CD4-positive, alpha-beta T cell (primary cell): ENCODE data around the gene GHRHR. TPM values are rescaled to one million over a fixed set of nuclear protein-coding genes. Genes with fewer than 3 reads are reported as not detected.

Source experiments
- ATAC-seq: fragments of 200-7000 bp; cut with Tn5 transposase; one replicate; pipeline ENCODE4 v1.10.0; 2022; ENCODE audit warnings: mild to moderate bottlenecking; ENCODE audit not compliant: poor library complexity
- CTCF ChIA-PET: fragments of 350-600 bp; sonication (Branson Sonifier 250); formaldehyde crosslinking; loops from one replicate; lab custom pipeline; 2021; ENCODE audit warnings: antibody characterized with exemption, inconsistent platforms; lab: Charles Lee
- POLR2A ChIA-PET: fragments of 350-600 bp; sonication (Branson Sonifier 250); formaldehyde crosslinking; loops from one replicate; lab custom pipeline; 2021; ENCODE audit warnings: antibody characterized with exemption, inconsistent platforms; lab: Charles Lee
- DNase-seq, 14 experiments: peaks; one replicate each; pipeline ENCODE4 v3.0.0-alpha.2; 2013 to 2020; ENCODE audit warnings: mixed read lengths in 2 of 14
- H3K27ac ChIP-seq, 2 donors: one replicate each; pipeline versions ENCODE4 v1.5.1 to v1.7.0; 2013; ENCODE audit warnings: low read length in 2 of 2, low read depth in 1 of 2, mild to moderate bottlenecking in 1 of 2
- H3K27me3 ChIP-seq, 2 experiments: 1 replicate in 1 of 2; 2 replicates in 1 of 2; pipeline versions ENCODE4 v1.6.1 to v1.7.0; 2013; ENCODE audit warnings: low read length in 2 of 2, control low read depth in 1 of 2, mild to moderate bottlenecking in 1 of 2, moderate library complexity in 1 of 2; ENCODE audit not compliant: insufficient read depth in 2 of 2, control insufficient read depth in 1 of 2
- H3K36me3 ChIP-seq: one replicate; pipeline ENCODE4 v1.6.1; 2013; ENCODE audit warnings: low read length, control low read depth; ENCODE audit not compliant: insufficient read depth
- H3K4me1 ChIP-seq: one replicate; pipeline ENCODE4 v1.6.1; 2013; ENCODE audit warnings: low read length, control low read depth; ENCODE audit not compliant: insufficient read depth
- H3K4me3 ChIP-seq: one replicate; pipeline ENCODE4 v1.5.1; 2013; ENCODE audit warnings: mild to moderate bottlenecking, low read length, moderate library complexity
- H3K9me3 ChIP-seq, 2 experiments: 1 replicate in 1 of 2; 2 replicates in 1 of 2; pipeline versions ENCODE4 v1.6.1 to v1.7.0; 2013; ENCODE audit warnings: low read length in 2 of 2, mild to moderate bottlenecking in 2 of 2, control low read depth in 1 of 2, moderate library complexity in 1 of 2; ENCODE audit not compliant: control insufficient read depth in 1 of 2, insufficient read depth in 1 of 2
- H3K27ac Mint-ChIP-seq: one replicate; pipeline ENCODE4 v1.8.0; 2020; ENCODE audit warnings: mixed read lengths
- H3K27me3 Mint-ChIP-seq: one replicate; pipeline ENCODE4 v1.8.0; 2021; ENCODE audit warnings: mixed read lengths
- H3K36me3 Mint-ChIP-seq: one replicate; pipeline ENCODE4 v1.8.0; 2021; ENCODE audit warnings: low read depth, mixed read lengths
- H3K4me1 Mint-ChIP-seq: one replicate; pipeline ENCODE4 v1.8.0; 2021; ENCODE audit warnings: low read depth, mixed read lengths
- H3K4me3 Mint-ChIP-seq: one replicate; pipeline ENCODE4 v1.8.0; 2020; ENCODE audit warnings: mild to moderate bottlenecking, mixed read lengths
- H3K9me3 Mint-ChIP-seq: one replicate; pipeline ENCODE4 v1.8.0; 2020; ENCODE audit warnings: mixed read lengths
- CTCF ChIP-seq: fragments of 200-600 bp; IDR thresholded peaks from one replicate; pipeline ENCODE4 v1.8.0; 2022; ENCODE audit warnings: antibody characterized with exemption, mild to moderate bottlenecking
- intact Hi-C, 2 experiments: fragments of 100-400 bp; cut with DNase I in 1 of 2; cut with micrococcal nuclease in 1 of 2; formaldehyde crosslinking; loops; one replicate each; pipeline versions ENCODE4 v1.15.1 to v1.9.0; 2023 to 2025; cut with DNase I, micrococcal nuclease
- total RNA-seq, 174 experiments: library from RNA in 2 of 174; stranded (reverse) in 2 of 174; gene quantifications; one replicate each; pipeline ENCODE4 v1.2.3 and lab custom pipeline; 2021 to 2026

GHRHR gene
- total RNA-seq, 2 experiments from 2014 or later: not detected

GRCh38 chr7:30936650-30937245, 27.0 kb upstream of the GHRHR start:
- Mint-ChIP-seq H3K36me3 (no peaks in the 10 kb centered on the region), H3K27ac (no peak overlapping the region)
- intact Hi-C loops: no loop called here

GRCh38 chr7:30937416-30937815, 26.3 kb upstream of the GHRHR start:
- POLR2A ChIA-PET: no interaction called here
- CTCF ChIA-PET: interaction anchor here (1.2 kb wide), 1 partner anchor 46 kb away, joined by 3 read pairs; no protein-coding TSS in a partner anchor

More at GRCh38 chr7:30936650-30937245, 27.0 kb upstream of the GHRHR start:
- Mint-ChIP-seq H3K27me3 (peaks cover 42% of the 10 kb centered on the region), H3K9me3 (no peaks in the 10 kb centered on the region), H3K4me3 (no peak overlapping the region), H3K4me1 (no peaks in the 10 kb centered on the region)
- Histone ChIP-seq H3K4me3 (no peak overlapping the region), H3K36me3 (no peaks in the 10 kb centered on the region), H3K27me3 (peaks cover 8 to 23% of the 10 kb centered on the region in 2 experiments), H3K4me1 (peaks cover 5% of the 10 kb centered on the region), H3K9me3 (peaks cover 4 to 6% of the 10 kb centered on the region in 2 experiments), H3K27ac (no peak overlapping the region)
- TF ChIP-seq CTCF: no peak
- ATAC-seq (no peak), DNase-seq (no peak)
- ChIA-PET POLR2A (no interaction called here), CTCF (interaction anchor here (1.2 kb wide), 1 partner anchor 47 kb away, joined by 3 read pairs; no protein-coding TSS in a partner anchor)

More at GRCh38 chr7:30937416-30937815, 26.3 kb upstream of the GHRHR start:
- Histone ChIP-seq H3K36me3 (no peaks in the 10 kb centered on the region), H3K27me3 (peaks cover 8 to 23% of the 10 kb centered on the region in 2 experiments), H3K4me1 (peaks cover 5% of the 10 kb centered on the region), H3K4me3 (no peak overlapping the region), H3K27ac (no peak overlapping the region), H3K9me3 (peaks cover 4 to 6% of the 10 kb centered on the region in 2 experiments)
- no peak overlapping the region for H3K27ac Mint-ChIP-seq
- TF ChIP-seq CTCF: no peak
- ATAC-seq (no peak), DNase-seq (no peak)
- no peaks in the 10 kb centered on the region for H3K4me1 Mint-ChIP-seq
- H3K9me3 Mint-ChIP-seq: no peaks in the 10 kb centered on the region
- H3K4me3 Mint-ChIP-seq: no peak overlapping the region
- H3K27me3 Mint-ChIP-seq: peaks cover 49% of the 10 kb centered on the region
- no peaks in the 10 kb centered on the region for H3K36me3 Mint-ChIP-seq
- intact Hi-C loops: no loop called here
